IMR-90 (cell line): ENCODE measurements around the gene METTL23. TPM values are rescaled to one million over a fixed set of nuclear protein-coding genes. Genes with fewer than 3 reads are reported as not detected.

ENCODE experiments used
- CEBPB ChIP-seq: IDR thresholded peaks from 2 replicates; pipeline ENCODE4 v1.6.1; 2012; ENCODE audit warnings: low read depth, low read length, improper control_type of control experiment
- USF2 ChIP-seq: fragments of 150-350 bp; IDR thresholded peaks from 2 replicates; pipeline ENCODE4 v1.6.1; 2017; ENCODE audit warnings: mild to moderate bottlenecking, antibody characterized with exemption, low read length, low read depth
- polyA plus RNA-seq, 3 experiments: library from polyadenylated mRNA; depleted of rRNA; stranded (reverse); fragments of >200 nt; gene quantifications; 2 replicates each; pipeline ENCODE4 v1.2.3, GENCODE V29; 2012; ENCODE audit warnings: low replicate concordance in 1 of 3
- total RNA-seq: library from RNA; depleted of rRNA; stranded (reverse); fragments of >200 nt; gene quantifications from 2 replicates; pipeline ENCODE4 v1.2.3, GENCODE V29; 2012

Gene METTL23
- total and polyA plus RNA-seq, 2 of the 4 experiments (the other 2 are of a cell fraction) = 18.8 to 32.1 TPM

GRCh38 chr17:76709077-76709950, 17.3 kb upstream of the METTL23 start (continued):
- TF ChIP-seq USF2 (peak; percentile 58), CEBPB (no peak)
